Stomach (tissue), 4 donors: Measurements from ENCODE around the gene AP1M2.

Experiments used
- POLR2A ChIP-seq, 4 donors: fragments of 450-650 bp; IDR thresholded peaks; one replicate each; pipeline ENCODE4 v1.6.1; 2016; ENCODE audit warnings: antibody characterized with exemption in 4 of 4, control low read depth in 2 of 4, mild to moderate bottlenecking in 1 of 4, moderate library complexity in 1 of 4
- POLR2AphosphoS5 ChIP-seq, 3 donors: sonication (generic); formaldehyde crosslinking; IDR thresholded peaks; one replicate each; pipeline ENCODE4 v1.6.1; 2016; ENCODE audit warnings: antibody characterized with exemption in 3 of 3
- TF ChIP-seq, protein P1 (sequence below), 7 experiments: fragments of 450-650 bp in 4 of 7; fragments of 200-600 bp in 3 of 7; sonication (generic) in 3 of 7; IDR thresholded peaks; one replicate each; pipeline ENCODE4 v1.5.1; 2016 to 2019; ENCODE audit warnings: antibody characterized with exemption in 7 of 7, control low read depth in 2 of 7, mild to moderate bottlenecking in 1 of 7

DNA sequence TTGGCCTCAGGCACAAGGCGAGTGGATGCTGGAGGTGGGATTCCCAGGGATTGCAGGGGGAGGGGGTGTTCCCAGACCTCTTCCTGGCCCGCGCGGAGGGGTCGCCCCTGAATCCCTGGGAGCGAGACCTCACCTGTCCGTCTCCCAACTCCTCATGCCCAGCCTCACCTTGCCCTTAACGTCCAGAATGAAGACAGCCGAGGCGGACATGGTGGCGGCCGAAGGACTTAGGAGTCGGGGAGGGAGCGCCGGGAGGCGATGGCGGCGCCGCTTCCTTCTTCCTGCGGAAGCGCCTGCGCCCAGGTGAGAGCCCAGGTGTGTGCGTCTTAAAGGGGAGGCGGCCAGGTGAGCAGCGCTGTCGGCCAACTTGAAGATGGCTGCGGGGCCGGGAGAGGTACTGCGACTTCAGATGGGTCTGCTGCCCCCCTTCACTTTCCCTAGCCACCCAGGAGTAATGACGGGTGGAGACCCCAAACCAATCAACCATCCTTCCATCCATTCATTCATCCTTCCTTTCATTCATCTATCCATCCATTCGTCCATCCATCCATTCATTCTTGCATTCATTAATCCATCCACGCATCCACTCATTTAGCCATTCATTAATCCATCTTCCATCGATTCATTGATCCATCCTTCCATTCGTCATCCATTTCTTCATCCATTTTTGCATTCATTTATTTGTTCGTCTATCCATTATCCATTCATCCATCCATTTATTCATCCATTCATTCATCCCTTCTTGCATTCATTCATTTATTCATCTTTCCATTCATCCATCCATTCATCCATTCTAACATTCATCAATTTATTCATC lies at the start of gene AP1M2:
- TF ChIP-seq, protein P1, sequence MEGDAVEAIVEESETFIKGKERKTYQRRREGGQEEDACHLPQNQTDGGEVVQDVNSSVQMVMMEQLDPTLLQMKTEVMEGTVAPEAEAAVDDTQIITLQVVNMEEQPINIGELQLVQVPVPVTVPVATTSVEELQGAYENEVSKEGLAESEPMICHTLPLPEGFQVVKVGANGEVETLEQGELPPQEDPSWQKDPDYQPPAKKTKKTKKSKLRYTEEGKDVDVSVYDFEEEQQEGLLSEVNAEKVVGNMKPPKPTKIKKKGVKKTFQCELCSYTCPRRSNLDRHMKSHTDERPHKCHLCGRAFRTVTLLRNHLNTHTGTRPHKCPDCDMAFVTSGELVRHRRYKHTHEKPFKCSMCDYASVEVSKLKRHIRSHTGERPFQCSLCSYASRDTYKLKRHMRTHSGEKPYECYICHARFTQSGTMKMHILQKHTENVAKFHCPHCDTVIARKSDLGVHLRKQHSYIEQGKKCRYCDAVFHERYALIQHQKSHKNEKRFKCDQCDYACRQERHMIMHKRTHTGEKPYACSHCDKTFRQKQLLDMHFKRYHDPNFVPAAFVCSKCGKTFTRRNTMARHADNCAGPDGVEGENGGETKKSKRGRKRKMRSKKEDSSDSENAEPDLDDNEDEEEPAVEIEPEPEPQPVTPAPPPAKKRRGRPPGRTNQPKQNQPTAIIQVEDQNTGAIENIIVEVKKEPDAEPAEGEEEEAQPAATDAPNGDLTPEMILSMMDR (IDR thresholded peaks at IDR 0.05): no peak
- TF ChIP-seq POLR2AphosphoS5 (IDR thresholded peaks at IDR 0.05) (peak in 2 of 3 donors; percentile 22 to 63), POLR2A (IDR thresholded peaks at IDR 0.05) (no peak)
